Cardiac fibroblast (primary cell): ENCODE measurements around the gene AMZ1.
A peak's percentile ranks its signal among the peaks of the same experiment; 100 is the strongest.

Source experiments
- DNase-seq, 2 donors: peaks; one replicate each; pipeline versions ENCODE4 v3.0.0 to v3.0.0-alpha.2; 2010; ENCODE audit warnings: low read depth in 2 of 2
- H3K4me3 ChIP-seq, 2 donors: replicated peaks in 1 of 2; 1 replicate in 1 of 2; 2 replicates in 1 of 2; pipeline ENCODE4 v1.5.1; 2011; ENCODE audit warnings: low read depth in 2 of 2, low read length in 2 of 2, mild to moderate bottlenecking in 2 of 2, moderate library complexity in 1 of 2
- CTCF ChIP-seq: IDR thresholded peaks from one replicate; pipeline ENCODE4 v1.5.1; 2011; ENCODE audit warnings: low read depth, mild to moderate bottlenecking, low read length, inconsistent platforms

Gene AMZ1

GRCh38 chr7:2754086-2754485, 66.1 kb downstream of the AMZ1 start:
- no peak overlapping the region for H3K4me3 ChIP-seq
- DNase-seq: peak; percentile 39 to 72
- no peak for TF ChIP-seq CTCF

GRCh38 chr7:2754912-2755311, 66.9 kb downstream of the AMZ1 start:
- no peak for TF ChIP-seq CTCF
- no peak for DNase-seq
- H3K4me3 ChIP-seq: no peak overlapping the region

- DNase-seq: no peak
- no peak for TF ChIP-seq CTCF
- no peak overlapping the region for H3K4me3 ChIP-seq
Measured at GRCh38 chr7:2755531-2755930, 67.5 kb downstream of the AMZ1 start.

- peak in 1 of 2 donors; percentile 67 for DNase-seq
- TF ChIP-seq CTCF: no peak
- H3K4me3 ChIP-seq: peak overlapping the region in 1 of 2 donors; percentile 14
Measured at GRCh38 chr7:2757361-2757903, 69.4 kb downstream of the AMZ1 start.

- TF ChIP-seq CTCF: no peak
- H3K4me3 ChIP-seq: peak overlapping the region in 1 of 2 donors; percentile 18
- peak; percentile 96 to 99 for DNase-seq
Measured at GRCh38 chr7:2757904-2758672, 70.1 kb downstream of the AMZ1 start.

GRCh38 chr7:2758673-2759616, 70.9 kb downstream of the AMZ1 start:
- no peak for DNase-seq
- H3K4me3 ChIP-seq: peak overlapping the region in 1 of 2 donors; percentile 18
- no peak for TF ChIP-seq CTCF
